ENCODE results near the gene ZBTB47. TPM values are rescaled to one million over a fixed set of nuclear protein-coding genes. Genes with fewer than 3 reads are reported as not detected.

The ZBTB47 gene
- total and polyA plus RNA-seq, 10 of the 15 experiments (the other 5 are each of a cell fraction or from before 2014, with no cell fraction given) = 0.04 to 3.4 (median 1.0) TPM; not detected in 1

- TF ChIP-seq RCOR1 (conservative IDR thresholded peaks at IDR 0.05; ENCODE audit: low read depth, low read length) (no peak), IKZF2 (IDR thresholded peaks at IDR 0.05) (no peak), SREBF1 (IDR thresholded peaks at IDR 0.05; ENCODE audit: low read length) (no peak), ZNF207 (IDR thresholded peaks at IDR 0.05; ENCODE audit: borderline replicate concordance) (no peak), RBBP5 (conservative IDR thresholded peaks at IDR 0.05) (no peak)
Observed at GRCh38 chr3:42664438-42664803, 10.9 kb downstream of the ZBTB47 start (continued).

GRCh38 chr3:42665050-42665878 is 11.8 kb downstream of the ZBTB47 start:
- H3K27me3 ChIP-seq (replicated peaks in 1 of 2; ENCODE audit: control insufficient read depth in 2 of 2, insufficient read depth in 2 of 2, low read length in 1 of 2) = no peaks in the 10 kb centered on the region
- POLR2A ChIA-PET = no interaction called here
- CTCF ChIA-PET = no interaction called here
- H3K79me2 ChIP-seq (ENCODE audit: control insufficient read depth, insufficient read depth, low read length) = no peaks in the 10 kb centered on the region
- in situ Hi-C loops (cut with MboI) = no loop called here
- no peak for ATAC-seq
- no peaks in the 10 kb centered on the region; the same call in 2 of the 3 replicates for H3K9me3 ChIP-seq (replicated peaks; ENCODE audit: control insufficient read depth, insufficient read depth, low read length)
- peaks cover 7% of the 10 kb centered on the region for H3K4me1 ChIP-seq (ENCODE audit: control insufficient read depth, insufficient read depth, low read length)
- DNase-seq (ENCODE audit: low read depth, low spot score) = no peak
- no peak overlapping the region for H2AFZ ChIP-seq (ENCODE audit: control insufficient read depth, low read depth, low read length)
- H4K20me1 ChIP-seq (ENCODE audit: control insufficient read depth, insufficient read depth) = no peaks in the 10 kb centered on the region
- RAD21 ChIA-PET (ENCODE audit: unreplicated experiment) = no interaction called here
- no peak overlapping the region for H3K4me2 ChIP-seq (ENCODE audit: control insufficient read depth, insufficient read depth)
- TF ChIP-seq BMI1 (IDR thresholded peaks at IDR 0.05; ENCODE audit: borderline replicate concordance) = no peak
- no peak for TF ChIP-seq SREBF1 (IDR thresholded peaks at IDR 0.05; ENCODE audit: low read length)
- TF ChIP-seq RB1 (IDR thresholded peaks at IDR 0.05; ENCODE audit: borderline replicate concordance) = no peak
- TF ChIP-seq WRNIP1 (IDR thresholded peaks at IDR 0.05; ENCODE audit: borderline replicate concordance, low read depth, low read length) = no peak
- TF ChIP-seq CHD2 (IDR thresholded peaks at IDR 0.05; ENCODE audit: borderline replicate concordance, low read depth, low read length) = no peak
- no peak for TF ChIP-seq RAD21 (IDR thresholded peaks at IDR 0.05; ENCODE audit: insufficient read depth, low read depth, low read length)
- TF ChIP-seq CBFB (IDR thresholded peaks at IDR 0.05; ENCODE audit: low read depth) = no peak
- TF ChIP-seq ATF3 (IDR thresholded peaks at IDR 0.05; ENCODE audit: borderline replicate concordance, extremely low read depth, low read depth, low read length) = no peak
- no peak for TF ChIP-seq FOS (IDR thresholded peaks at IDR 0.05; ENCODE audit: borderline replicate concordance, extremely low read depth, insufficient read length)
- no peak for TF ChIP-seq KAT2A (conservative IDR thresholded peaks at IDR 0.05; ENCODE audit: control insufficient read depth, low read depth, low read length)
- TF ChIP-seq ESRRA (IDR thresholded peaks at IDR 0.05; ENCODE audit: low read length) = no peak
- TF ChIP-seq CREM (IDR thresholded peaks at IDR 0.05; ENCODE audit: low read depth) = no peak
- no peak for TF ChIP-seq GATAD2B (conservative IDR thresholded peaks at IDR 0.05; ENCODE audit: low read depth)
- intact Hi-C loops (cut with micrococcal nuclease; ENCODE audit: unreplicated experiment) = no loop called here
- H3K9ac ChIP-seq (ENCODE audit: control insufficient read depth, insufficient read depth, low read length) = no peak overlapping the region
- FAIRE-seq = no peak
- no peaks in the 10 kb centered on the region; a peak in 1 of 4 replicates for H3K36me3 ChIP-seq (ENCODE audit: control insufficient read depth in 2 of 2, insufficient read depth in 2 of 2, low read length in 1 of 2)
- SMC1A ChIA-PET (ENCODE audit: uncharacterized antibody, unreplicated experiment) = no interaction called here
- BruUV-seq (replicated peaks) = no TSS peak
- no peak overlapping the region for H3K4me3 ChIP-seq
- 53% methylated on average over 15 of the region's 15 CpGs for WGBS (ENCODE audit: insufficient coverage, insufficient replicate concordance, low lambda C conversion rate, missing lambda C conversion rate)
- H3K27ac ChIP-seq (ENCODE audit: control insufficient read depth, insufficient read depth) = no peak overlapping the region

Measured in GM12878 (cell line).